Measurements from ENCODE around the gene COPS9.

The COPS9 gene

GRCh38 chr2:240131296-240131695, 4.8 kb downstream of the COPS9 start:
- Histone ChIP-seq H3K4me3 (replicated peaks; ENCODE audit: low read depth, low read length) (no peak overlapping the region), H3K36me3 (ENCODE audit: control insufficient read depth, insufficient read depth, low read length) (peaks cover 31% of the 10 kb centered on the region), H3K27me3 (replicated peaks; ENCODE audit: control insufficient read depth, insufficient read depth, low read length) (no peaks in the 10 kb centered on the region)
- TF ChIP-seq CTCF (IDR thresholded peaks at IDR 0.05; ENCODE audit: insufficient read depth, low read length, poor library complexity, severe bottlenecking), result no peak
- no peak for DNase-seq (ENCODE audit: extremely low read depth, insufficient read length)

DNA sequence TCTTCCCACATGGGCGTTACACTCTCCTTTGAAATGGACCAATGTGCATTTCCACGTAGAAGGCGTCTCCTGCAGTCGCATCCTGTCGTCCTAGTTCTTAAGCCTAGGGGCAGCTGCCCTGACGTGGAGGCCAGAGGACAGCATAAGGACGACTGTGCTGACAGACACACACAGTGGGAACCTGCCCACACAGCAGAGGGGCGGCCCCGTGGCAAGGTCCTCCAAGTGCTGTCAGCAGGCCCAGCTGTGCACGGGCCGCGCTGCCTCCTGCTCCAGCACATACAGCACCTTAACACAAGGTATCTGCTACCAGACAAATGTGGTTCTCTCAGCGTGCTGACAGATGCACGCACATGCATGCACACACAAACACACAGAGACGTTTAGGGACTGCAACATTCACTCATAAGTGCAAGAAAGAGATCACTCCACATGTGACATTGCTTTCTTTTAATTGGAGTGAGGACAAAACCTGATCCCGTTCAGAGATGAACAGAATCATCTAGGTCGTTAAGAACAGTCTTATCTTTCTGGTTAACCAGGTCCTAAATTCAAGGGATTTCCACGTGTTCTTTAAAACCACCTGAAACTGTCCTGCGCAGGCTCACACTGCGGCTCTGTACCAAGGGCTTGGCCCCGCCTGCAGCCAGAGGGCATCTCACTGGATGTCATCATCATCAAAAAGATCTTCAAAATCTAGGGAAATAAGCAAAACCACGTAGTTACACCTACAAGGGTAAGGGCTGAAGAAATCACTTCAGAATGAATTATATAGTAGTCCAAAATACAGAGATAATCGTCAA, 5.5 kb downstream of the COPS9 start:
- H3K4me3 ChIP-seq (replicated peaks; ENCODE audit: low read depth, low read length), result no peak overlapping the region
- DNase-seq (ENCODE audit: extremely low read depth, insufficient read length), result no peak
- TF ChIP-seq CTCF (IDR thresholded peaks at IDR 0.05; ENCODE audit: insufficient read depth, low read length, poor library complexity, severe bottlenecking), result no peak
- peaks cover 31% of the 10 kb centered on the region for H3K36me3 ChIP-seq (ENCODE audit: control insufficient read depth, insufficient read depth, low read length)
- H3K27me3 ChIP-seq (replicated peaks; ENCODE audit: control insufficient read depth, insufficient read depth, low read length), result no peaks in the 10 kb centered on the region

DNA sequence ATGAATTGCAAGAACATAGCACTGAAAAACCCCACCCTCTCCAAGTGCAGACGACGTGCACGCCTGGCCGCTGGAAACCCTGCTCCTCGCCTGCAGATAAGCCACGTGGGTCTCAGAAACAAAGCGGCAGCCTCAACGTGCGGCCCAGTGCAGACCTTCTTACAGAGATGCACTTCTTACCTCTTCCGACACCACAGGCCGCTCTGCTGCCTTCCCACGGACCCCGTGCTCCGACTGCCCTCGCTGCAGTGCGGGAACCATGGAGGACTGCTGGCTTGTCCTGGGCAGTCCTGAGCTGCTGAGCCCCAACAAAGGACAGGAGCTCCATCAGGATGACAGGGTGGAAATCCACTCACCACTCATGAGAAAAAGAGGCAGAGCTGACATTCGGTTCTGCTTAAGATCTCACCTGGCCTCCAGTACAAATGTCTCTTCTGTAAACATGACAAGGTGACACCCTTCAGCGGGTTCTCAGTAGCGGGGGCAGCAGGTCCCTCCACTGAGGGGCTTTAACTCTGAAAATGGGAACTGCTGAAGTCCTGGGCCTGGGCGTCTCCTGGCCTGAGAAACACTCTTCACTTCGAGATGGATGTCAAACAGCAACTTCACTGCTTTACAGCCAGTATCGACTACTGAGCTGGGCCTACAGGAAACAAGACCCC, 6.2 kb downstream of the COPS9 start:
- H3K4me3 ChIP-seq (replicated peaks; ENCODE audit: low read depth, low read length), result no peak overlapping the region
- DNase-seq (ENCODE audit: extremely low read depth, insufficient read length), result no peak
- no peaks in the 10 kb centered on the region for H3K27me3 ChIP-seq (replicated peaks; ENCODE audit: control insufficient read depth, insufficient read depth, low read length)
- peaks cover 31% of the 10 kb centered on the region for H3K36me3 ChIP-seq (ENCODE audit: control insufficient read depth, insufficient read depth, low read length)
- TF ChIP-seq CTCF (IDR thresholded peaks at IDR 0.05; ENCODE audit: insufficient read depth, low read length, poor library complexity, severe bottlenecking), result no peak

GRCh38 chr2:240129311-240129710, 6.8 kb downstream of the COPS9 start:
- peaks cover 31% of the 10 kb centered on the region for H3K36me3 ChIP-seq (ENCODE audit: control insufficient read depth, insufficient read depth, low read length)

GRCh38 chr2:240128608-240129145, 7.4 kb downstream of the COPS9 start:
- peaks cover 31% of the 10 kb centered on the region for H3K36me3 ChIP-seq (ENCODE audit: control insufficient read depth, insufficient read depth, low read length)
- no peak for TF ChIP-seq CTCF (IDR thresholded peaks at IDR 0.05; ENCODE audit: insufficient read depth, low read length, poor library complexity, severe bottlenecking)
- no peak for DNase-seq (ENCODE audit: extremely low read depth, insufficient read length)
- no peaks in the 10 kb centered on the region for H3K27me3 ChIP-seq (replicated peaks; ENCODE audit: control insufficient read depth, insufficient read depth, low read length)
- H3K4me3 ChIP-seq (replicated peaks; ENCODE audit: low read depth, low read length), result no peak overlapping the region

More at GRCh38 chr2:240129311-240129710, 6.8 kb downstream of the COPS9 start:
- H3K4me3 ChIP-seq (replicated peaks; ENCODE audit: low read depth, low read length), result no peak overlapping the region
- no peaks in the 10 kb centered on the region for H3K27me3 ChIP-seq (replicated peaks; ENCODE audit: control insufficient read depth, insufficient read depth, low read length)
- TF ChIP-seq CTCF (IDR thresholded peaks at IDR 0.05; ENCODE audit: insufficient read depth, low read length, poor library complexity, severe bottlenecking), result no peak
- DNase-seq (ENCODE audit: extremely low read depth, insufficient read length), result no peak
